ENCODE measurements around the gene HABP4.

HABP4 gene

DNA sequence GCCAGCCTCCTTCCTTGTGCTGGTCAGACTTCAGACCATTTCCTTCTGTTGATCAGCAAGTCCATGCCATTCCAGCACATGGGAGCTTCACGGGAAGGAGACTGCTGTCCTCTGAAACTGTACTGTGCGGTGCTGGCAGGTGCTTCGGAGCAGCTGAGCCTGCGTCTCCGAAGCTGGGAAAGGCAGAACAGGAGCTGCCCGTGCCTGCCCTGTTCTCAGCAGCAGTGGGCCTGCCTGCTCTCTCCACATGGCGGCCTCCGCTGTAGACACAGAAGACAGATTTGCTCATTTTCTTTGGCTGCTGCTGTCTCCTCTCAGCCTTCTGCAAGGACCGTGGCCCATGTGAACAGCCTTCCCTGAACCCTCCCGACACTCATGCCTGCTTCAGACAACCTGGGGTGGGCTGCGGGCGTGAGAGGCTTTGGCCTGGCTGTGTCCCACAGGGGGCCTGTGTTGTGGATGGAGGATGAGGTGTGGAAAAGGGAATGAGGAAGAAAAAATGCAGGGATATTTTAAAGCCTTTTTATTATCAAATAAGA, 43.1 kb downstream of the HABP4 start:
- no peak for TF ChIP-seq SIN3A (IDR thresholded peaks at IDR 0.05; ENCODE audit: borderline replicate concordance, insufficient read depth, low read length)
- TF ChIP-seq FOXP2 (optimal IDR thresholded peaks at IDR 0.05; ENCODE audit: borderline replicate concordance, extremely low read depth, extremely low read length, insufficient read depth), result no peak
- TF ChIP-seq TAF1 (IDR thresholded peaks at IDR 0.05; ENCODE audit: borderline replicate concordance, insufficient read depth, low read length), result no peak
- TF ChIP-seq POLR2AphosphoS5 (IDR thresholded peaks at IDR 0.05; ENCODE audit: low read depth, low read length), result no peak
- no peak for TF ChIP-seq REST (IDR thresholded peaks at IDR 0.05; ENCODE audit: insufficient read depth in 1 of 2, low read depth in 2 of 2, low read length in 2 of 2)

DNA sequence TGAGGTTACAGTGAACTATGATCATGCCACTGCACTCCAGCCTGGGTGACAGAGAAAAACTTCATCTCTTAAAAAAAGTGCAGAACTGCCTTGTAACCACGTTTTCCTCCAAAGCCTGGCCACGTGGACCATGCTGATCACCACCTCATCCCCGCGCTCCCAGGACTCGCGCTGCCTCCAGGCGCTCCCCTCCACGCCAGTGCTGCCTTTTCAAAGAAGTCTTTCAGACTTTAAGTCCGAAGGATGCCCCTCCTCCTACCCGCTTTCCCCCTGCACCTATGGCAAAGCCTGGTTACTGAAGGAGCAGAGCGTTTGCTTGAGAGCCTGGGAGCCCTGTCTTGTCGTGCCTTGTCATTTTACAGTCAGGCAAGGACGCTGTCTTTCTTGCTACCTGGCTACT, 43.8 kb downstream of the HABP4 start:
- TF ChIP-seq POLR2AphosphoS5 (IDR thresholded peaks at IDR 0.05; ENCODE audit: low read depth, low read length) (no peak), TAF1 (IDR thresholded peaks at IDR 0.05; ENCODE audit: borderline replicate concordance, insufficient read depth, low read length) (no peak)

DNA sequence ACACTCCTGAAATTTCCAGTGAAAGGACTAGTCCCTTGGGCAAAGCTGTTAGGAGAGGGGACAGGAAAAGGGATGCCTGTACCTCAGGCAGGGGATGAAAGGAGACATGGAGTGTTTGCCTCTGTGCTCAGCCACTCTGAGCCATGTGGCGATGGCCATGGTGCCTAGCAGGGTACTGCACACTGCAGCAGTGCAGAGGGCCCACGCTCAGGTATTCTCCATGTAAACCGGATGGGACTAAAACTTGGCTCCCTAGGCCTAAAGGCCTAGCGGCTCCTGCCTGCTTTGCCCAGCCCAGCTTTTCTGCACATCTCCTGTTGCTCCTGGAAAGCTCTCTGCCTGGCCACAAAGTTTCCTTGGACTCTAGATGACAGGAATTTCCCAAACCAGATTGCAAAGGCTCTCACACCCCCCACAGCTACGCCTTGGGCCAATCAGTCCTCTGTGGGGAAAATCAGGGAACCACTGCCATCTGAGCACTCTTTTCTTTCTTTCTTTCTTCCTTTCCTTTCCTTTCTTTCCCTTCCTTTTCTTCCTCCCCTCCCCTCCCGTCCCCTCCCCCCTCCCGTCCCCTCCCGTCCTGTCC, 44.3 kb downstream of the HABP4 start:
- TF ChIP-seq POLR2AphosphoS5 (IDR thresholded peaks at IDR 0.05; ENCODE audit: low read depth, low read length), result no peak
- TF ChIP-seq REST (IDR thresholded peaks at IDR 0.05; ENCODE audit: insufficient read depth in 1 of 2, low read depth in 2 of 2, low read length in 2 of 2), result no peak
- no peak for TF ChIP-seq SIN3A (IDR thresholded peaks at IDR 0.05; ENCODE audit: borderline replicate concordance, insufficient read depth, low read length)
- no peak for TF ChIP-seq TAF1 (IDR thresholded peaks at IDR 0.05; ENCODE audit: borderline replicate concordance, insufficient read depth, low read length)
- TF ChIP-seq FOXP2 (optimal IDR thresholded peaks at IDR 0.05; ENCODE audit: borderline replicate concordance, extremely low read depth, extremely low read length, insufficient read depth), result no peak

DNA sequence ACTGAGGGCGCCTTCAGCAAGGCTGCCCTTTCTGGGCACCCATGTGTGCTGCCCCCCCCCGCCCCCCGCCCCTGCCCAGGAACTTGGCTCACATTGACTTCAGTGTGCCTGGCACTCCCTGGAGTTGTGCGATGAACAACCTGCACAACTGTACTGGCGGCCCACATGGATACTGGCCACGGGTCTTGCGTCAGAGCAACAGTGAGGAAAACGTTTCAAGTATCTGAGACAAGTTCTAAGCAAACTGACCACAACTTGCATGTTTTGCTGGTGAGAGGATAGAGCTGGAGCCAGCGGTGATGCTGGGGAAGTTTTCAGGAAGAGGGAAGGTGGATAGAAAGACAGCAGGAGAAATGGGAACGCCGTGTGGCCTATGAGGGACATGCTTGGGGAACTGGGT, 45.4 kb downstream of the HABP4 start:
- TF ChIP-seq FOXP2 (optimal IDR thresholded peaks at IDR 0.05; ENCODE audit: borderline replicate concordance, extremely low read depth, extremely low read length, insufficient read depth) (no peak), REST (IDR thresholded peaks at IDR 0.05; ENCODE audit: insufficient read depth in 1 of 2, low read depth in 2 of 2, low read length in 2 of 2) (no peak), POLR2AphosphoS5 (IDR thresholded peaks at IDR 0.05; ENCODE audit: low read depth, low read length) (no peak), SIN3A (IDR thresholded peaks at IDR 0.05; ENCODE audit: borderline replicate concordance, insufficient read depth, low read length) (no peak), TAF1 (IDR thresholded peaks at IDR 0.05; ENCODE audit: borderline replicate concordance, insufficient read depth, low read length) (no peak)

GRCh38 chr9:96496368-96497116, 46.6 kb downstream of the HABP4 start:
- TF ChIP-seq REST (IDR thresholded peaks at IDR 0.05; ENCODE audit: insufficient read depth in 1 of 2, low read depth in 2 of 2, low read length in 2 of 2) (no peak), POLR2AphosphoS5 (IDR thresholded peaks at IDR 0.05; ENCODE audit: low read depth, low read length) (no peak), FOXP2 (optimal IDR thresholded peaks at IDR 0.05; ENCODE audit: borderline replicate concordance, extremely low read depth, extremely low read length, insufficient read depth) (no peak), TAF1 (IDR thresholded peaks at IDR 0.05; ENCODE audit: borderline replicate concordance, insufficient read depth, low read length) (no peak), SIN3A (IDR thresholded peaks at IDR 0.05; ENCODE audit: borderline replicate concordance, insufficient read depth, low read length) (no peak)

All from PFSK-1 (cell line).